HG02870 (cell line): Measurements from ENCODE around the gene C1orf210.

Experiments used
- ATAC-seq: cut with Tn5 transposase; IDR thresholded peaks from one replicate; pipeline ENCODE4 v1.9.1; 2021; ENCODE audit warnings: mild to moderate bottlenecking, moderate library complexity; ENCODE audit not compliant: unreplicated experiment

C1orf210 gene

DNA sequence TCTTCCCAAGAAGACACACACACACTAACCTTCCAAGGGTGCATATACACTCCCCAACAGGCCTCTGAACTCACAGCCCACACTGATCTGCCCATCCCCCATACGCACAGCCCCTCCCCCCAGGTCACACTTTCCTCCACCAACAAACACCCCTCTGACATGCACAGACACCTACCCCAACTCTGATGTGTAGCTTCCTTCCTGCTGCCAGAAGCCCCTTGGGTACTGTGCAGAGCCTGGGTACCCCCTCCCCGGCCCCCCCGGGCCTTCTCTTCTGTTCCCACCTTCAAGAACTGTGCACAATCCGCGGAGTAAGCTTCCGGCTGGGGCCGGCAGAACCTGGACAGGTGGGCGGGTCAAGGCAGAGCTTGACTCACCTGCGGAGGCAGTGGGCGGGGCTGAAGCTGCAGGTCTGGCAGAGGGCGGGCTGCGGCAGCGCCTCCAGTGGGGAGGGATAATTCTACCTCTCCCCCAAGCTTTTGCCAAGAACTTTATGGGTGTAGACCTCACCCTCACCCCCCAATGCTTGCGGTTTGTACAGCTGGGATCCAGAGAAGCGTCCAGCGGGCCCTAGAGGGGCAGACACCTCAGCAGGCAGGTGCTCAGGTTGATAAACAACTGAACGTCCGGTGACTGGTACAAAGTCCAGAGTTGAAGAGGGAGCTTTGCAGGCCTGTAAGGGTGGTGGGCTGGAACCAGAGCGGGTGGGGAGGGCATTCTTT, at the start of gene C1orf210:
C1orf210 (minus strand) TSS at position 313 of the 722 bp plus-strand sequence. CDS start 2,311 bp downstream, outside the sequence.
- no peak for ATAC-seq

DNA sequence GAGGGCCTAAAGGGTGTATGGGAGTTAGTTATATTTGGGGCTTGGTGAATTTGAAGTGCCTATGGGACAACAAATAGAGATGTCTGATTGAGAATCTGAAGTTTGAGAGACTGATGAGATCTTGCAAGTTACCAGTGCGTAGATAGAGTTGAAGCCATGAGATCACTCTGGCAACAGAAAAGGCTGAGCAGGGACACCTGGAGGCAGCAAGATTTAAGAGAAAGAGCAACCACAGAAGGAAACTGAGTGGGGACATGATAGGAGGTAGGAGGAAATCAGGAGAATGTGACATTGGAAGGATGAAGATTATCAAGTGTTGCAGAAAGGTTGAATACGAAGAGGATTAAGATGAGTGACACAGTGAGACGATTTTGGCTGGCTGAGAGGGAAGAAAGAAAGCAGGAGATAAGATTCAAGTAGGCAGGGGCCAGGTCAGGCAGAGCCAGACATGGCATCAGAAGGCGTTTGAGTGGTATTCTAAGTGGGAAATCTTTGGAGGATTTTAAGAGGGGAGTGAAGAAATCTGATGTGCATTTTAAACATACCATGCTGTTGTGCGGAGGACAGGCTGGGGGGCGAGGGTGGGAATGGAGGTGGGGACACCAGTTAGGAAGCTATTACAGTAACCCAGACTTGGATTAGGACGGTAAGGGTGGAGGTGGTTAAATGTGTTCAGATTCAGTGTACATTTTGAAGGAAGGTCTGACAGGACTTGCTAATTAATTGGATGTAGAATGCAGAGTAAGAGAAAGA, 49.2 kb upstream of the C1orf210 start:
- no peak for ATAC-seq

- ATAC-seq: no peak
Observed at GRCh38 chr1:43331688-43332087, 46.3 kb upstream of the C1orf210 start.

DNA sequence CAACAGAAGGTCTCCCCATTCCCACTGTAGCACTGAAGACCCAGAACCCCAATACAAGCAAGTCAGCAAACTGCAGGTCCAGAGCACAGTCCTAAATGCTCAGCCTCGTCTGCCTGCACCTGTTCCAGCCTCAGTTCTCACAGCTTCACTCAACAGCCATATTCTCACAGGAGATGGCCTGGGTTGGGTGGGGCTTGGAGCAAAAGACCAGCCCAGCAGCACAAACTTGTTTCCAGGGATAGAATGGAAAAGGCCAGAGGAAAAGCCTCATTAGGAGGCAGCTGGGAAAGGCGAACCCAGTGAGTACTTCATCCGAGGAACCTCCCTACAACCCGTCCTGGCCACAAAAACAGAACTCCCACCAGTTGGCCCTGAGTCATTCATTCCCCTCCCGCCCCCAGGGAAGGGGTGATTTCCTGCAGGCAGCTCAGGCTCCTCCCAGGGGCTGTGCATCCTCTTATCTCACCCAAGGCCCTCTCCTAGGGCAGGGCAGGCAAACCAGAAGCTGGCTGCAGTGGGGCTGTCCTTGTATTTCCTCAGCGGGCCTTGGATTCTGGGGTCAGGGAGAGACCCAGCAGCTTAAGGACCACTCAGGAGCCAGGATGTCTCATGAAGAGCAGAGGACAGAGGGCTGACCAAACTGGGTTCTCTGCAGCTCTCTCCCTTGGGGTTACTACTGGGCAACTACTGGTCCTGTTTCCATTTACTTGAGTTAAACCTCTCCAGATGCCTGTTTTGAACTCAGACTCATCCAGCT, 44.8 kb upstream of the C1orf210 start:
- ATAC-seq: no peak

- no peak for ATAC-seq
Observed at GRCh38 chr1:43327549-43328292, 42.3 kb upstream of the C1orf210 start.

GRCh38 chr1:43325381-43325780, 40.0 kb upstream of the C1orf210 start:
- ATAC-seq: no peak

GRCh38 chr1:43324810-43325209, 39.4 kb upstream of the C1orf210 start:
- ATAC-seq: no peak

- ATAC-seq: no peak
Observed at GRCh38 chr1:43322506-43322905, 37.1 kb upstream of the C1orf210 start.

- ATAC-seq: no peak
Observed at GRCh38 chr1:43321331-43321891, 36.0 kb upstream of the C1orf210 start.

GRCh38 chr1:43319766-43320165, 34.4 kb upstream of the C1orf210 start:
- ATAC-seq: no peak

DNA sequence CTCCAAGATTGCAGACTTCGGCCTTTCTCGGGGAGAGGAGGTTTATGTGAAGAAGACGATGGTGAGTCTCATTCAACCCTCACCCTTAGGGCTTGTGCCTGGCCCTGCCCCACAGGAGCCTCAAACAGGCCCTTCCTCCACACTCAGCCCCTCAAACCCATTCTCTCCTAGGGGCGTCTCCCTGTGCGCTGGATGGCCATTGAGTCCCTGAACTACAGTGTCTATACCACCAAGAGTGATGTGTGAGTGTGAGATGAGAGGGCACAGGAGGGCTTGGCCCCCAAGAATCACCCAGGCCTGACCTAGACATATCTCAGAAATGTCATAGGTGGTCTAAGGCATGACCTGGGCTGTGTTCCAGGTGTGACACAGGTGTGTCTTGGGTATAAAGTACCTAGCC, 33.9 kb upstream of the C1orf210 start:
- no peak for ATAC-seq

GRCh38 chr1:43318831-43319230, 33.5 kb upstream of the C1orf210 start:
- no peak for ATAC-seq

- no peak for ATAC-seq
Observed at GRCh38 chr1:43317817-43318471, 32.6 kb upstream of the C1orf210 start.

DNA sequence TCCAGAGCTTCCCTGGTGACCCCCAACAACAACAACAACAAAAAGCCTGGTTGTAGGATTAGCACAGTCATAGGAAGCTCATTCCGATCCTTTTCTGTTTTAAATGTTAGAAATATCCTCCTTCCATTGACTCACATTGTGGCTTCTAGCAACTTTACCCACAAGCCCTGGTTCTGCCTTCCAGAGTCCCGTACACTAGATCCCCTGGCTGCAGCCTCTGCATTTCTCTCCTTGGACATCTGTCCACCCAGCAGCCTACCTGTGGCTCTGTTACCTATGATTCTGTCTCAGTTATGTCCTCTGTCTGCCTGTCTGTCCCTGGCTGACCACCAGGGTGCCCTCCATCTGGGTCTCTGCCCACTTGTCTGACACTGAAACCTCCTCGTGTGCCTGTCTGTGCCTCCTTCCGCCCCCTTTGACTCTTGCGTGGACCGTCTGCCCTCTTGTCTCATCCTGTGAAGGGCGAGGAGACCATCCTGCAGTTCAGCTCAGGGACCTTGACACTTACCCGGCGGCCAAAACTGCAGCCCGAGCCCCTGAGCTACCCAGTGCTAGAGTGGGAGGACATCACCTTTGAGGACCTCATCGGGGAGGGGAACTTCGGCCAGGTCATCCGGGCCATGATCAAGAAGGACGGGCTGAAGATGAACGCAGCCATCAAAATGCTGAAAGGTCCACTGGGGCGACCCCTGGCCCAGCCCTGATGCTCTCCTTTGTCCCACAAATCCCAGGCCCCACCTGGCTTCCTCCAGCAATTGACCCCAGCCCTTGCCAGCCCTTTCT, 31.5 kb upstream of the C1orf210 start:
- ATAC-seq: no peak

DNA sequence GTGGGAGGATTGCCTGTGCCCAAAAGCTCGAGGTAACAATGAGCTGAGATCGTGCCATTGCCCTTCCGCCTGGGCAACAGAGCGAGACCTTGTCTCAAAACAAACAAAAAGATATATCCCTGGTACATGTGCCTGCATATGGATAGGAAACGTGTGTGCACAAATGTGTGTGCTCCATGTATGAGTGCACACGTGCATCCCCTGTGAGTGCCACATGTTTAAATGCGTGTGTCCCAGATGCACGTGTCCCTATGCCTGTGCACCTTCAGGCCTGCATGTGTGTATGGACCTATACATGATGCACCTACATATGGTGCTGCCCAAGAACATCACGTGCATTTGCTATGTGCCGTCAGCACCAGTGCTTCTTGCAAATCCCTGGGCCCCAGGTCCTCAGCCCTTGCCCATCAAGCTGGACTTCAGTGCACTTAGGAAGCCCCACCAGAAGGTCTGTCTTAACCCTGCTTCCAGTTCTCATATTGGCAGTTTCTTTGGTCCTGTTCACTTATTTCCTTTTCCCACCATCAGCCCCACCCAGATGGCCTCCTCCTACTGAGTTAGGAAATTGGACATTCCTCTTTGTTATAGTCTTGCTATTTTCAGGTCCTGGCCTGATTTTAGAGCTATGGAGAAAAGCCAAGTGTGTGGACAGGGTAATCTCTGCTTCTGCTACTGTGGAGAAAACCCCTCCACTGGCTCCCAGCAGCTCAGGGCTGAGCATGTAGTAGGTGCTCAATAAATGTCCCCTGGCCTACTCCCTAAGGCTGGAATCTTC, 30.8 kb upstream of the C1orf210 start:
- ATAC-seq: no peak

- ATAC-seq: no peak
Observed at GRCh38 chr1:43315481-43315880, 30.1 kb upstream of the C1orf210 start.

DNA sequence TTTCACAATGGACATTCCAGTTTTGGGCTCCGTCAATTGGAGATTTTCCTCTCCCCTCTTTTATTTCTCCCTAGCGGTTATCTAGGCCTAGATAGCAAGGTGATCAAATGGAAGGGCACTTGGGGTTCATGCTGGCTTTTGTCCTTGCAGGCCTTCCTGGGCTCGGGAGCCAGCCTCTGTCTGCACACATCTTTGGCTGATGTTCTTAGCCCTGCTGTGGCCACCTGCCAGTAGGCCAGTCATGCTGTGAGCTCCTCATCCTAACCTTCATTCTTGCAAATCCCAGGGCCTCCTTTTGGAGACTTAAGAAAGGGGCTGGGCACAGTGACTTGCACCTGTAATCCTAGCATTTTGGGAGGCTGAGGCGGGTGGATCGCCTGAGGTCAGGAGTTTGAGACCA, 28.9 kb upstream of the C1orf210 start:
- ATAC-seq: no peak

- no peak for ATAC-seq
Observed at GRCh38 chr1:43313771-43314170, 28.4 kb upstream of the C1orf210 start.
